ENCODE data around the gene ZNF536. TPM values are rescaled to one million over a fixed set of nuclear protein-coding genes. Genes with fewer than 3 reads are reported as not detected.

Gene ZNF536
- total and polyA plus RNA-seq, 9 of the 15 experiments (the other 6 are each of a cell fraction or from before 2014, with no cell fraction given), result not detected

DNA sequence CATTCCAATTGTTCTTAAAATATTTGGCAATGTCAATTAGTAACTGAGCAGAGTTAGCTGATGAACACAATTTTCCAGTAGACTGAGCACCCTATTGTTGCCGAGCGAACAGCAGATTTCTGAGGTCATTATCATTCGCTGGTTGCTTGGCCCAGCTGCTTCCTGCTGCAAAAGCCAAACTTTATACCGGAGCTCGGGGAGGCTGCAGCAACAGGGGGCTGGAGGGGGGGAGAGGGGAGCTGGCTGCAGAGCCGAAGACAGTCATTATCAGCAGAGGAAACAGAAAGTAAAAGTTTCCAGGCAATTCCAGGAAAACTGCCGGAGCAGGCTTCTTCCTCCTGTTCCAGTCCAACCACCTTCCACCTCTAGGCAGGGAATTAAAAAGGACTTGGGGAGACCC, 77.9 kb downstream of the ZNF536 start:
- no TSS peak for BruUV-seq (replicated peaks)
- CTCF ChIA-PET (ENCODE audit: low intra/inter-chr PET ratio), result no interaction called here

More for the DNA sequence above, 77.9 kb downstream of the ZNF536 start:
- H3K27me3 ChIP-seq (ENCODE audit: control insufficient read depth in 2 of 2, insufficient read depth in 2 of 2, low read length in 2 of 2), result peaks cover 16 to 46% of the 10 kb centered on the region in 2 experiments; a peak in 4 of 5 replicates
- intact Hi-C loops (cut with micrococcal nuclease) (no loop called here), in situ Hi-C loops (cut with MboI) (no loop called here)
- no peaks in the 10 kb centered on the region for H3K79me2 ChIP-seq (ENCODE audit: control insufficient read depth, insufficient read depth, low read length)
- H3K4me3 ChIP-seq, result no peak overlapping the region
- H3K9ac ChIP-seq (ENCODE audit: insufficient read depth in 1 of 2, low read depth in 2 of 2, low read length in 2 of 2), result no peak overlapping the region
- TF ChIP-seq ZMIZ1 (IDR thresholded peaks at IDR 0.05; ENCODE audit: low read depth in 2 of 2, low read length in 2 of 2), result no peak
- TF ChIP-seq ETS2 (tag; IDR thresholded peaks at IDR 0.05; ENCODE audit: borderline replicate concordance, poor library complexity, severe bottlenecking), result no peak
- TF ChIP-seq, protein P1, sequence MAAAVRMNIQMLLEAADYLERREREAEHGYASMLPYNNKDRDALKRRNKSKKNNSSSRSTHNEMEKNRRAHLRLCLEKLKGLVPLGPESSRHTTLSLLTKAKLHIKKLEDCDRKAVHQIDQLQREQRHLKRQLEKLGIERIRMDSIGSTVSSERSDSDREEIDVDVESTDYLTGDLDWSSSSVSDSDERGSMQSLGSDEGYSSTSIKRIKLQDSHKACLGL (CRISPR knock-in tag; IDR thresholded peaks at IDR 0.05; ENCODE audit: borderline replicate concordance, poor library complexity, severe bottlenecking), result no peak
- no peaks in the 10 kb centered on the region for H3K9me1 ChIP-seq (ENCODE audit: control insufficient read depth, insufficient read depth, low read length)
- H3K36me3 ChIP-seq (ENCODE audit: control insufficient read depth, insufficient read depth, low read length), result no peaks in the 10 kb centered on the region
- H3K9me3 ChIP-seq (replicated peaks; ENCODE audit: control insufficient read depth, insufficient read depth, low read depth, low read length), result no peaks in the 10 kb centered on the region
- no peak overlapping the region for H2AFZ ChIP-seq (ENCODE audit: low read depth, low read length)
- POLR2A ChIA-PET, result no interaction called here
- no peak overlapping the region for H3K27ac ChIP-seq (ENCODE audit: extremely low read depth, low read depth, low read length)
- no peaks in the 10 kb centered on the region; a peak in 1 of 5 replicates for H3K4me1 ChIP-seq (replicated peaks in 1 of 2; ENCODE audit: control insufficient read depth in 2 of 2, insufficient read depth in 2 of 2, low read length in 2 of 2)
- no peaks in the 10 kb centered on the region; the same call in 1 of the 2 replicates for H4K20me1 ChIP-seq (replicated peaks; ENCODE audit: control insufficient read depth, insufficient read depth, low read length)
- FAIRE-seq (no peak), DNase-seq (ENCODE audit: extremely low read depth in 1 of 4, low spot score in 3 of 4) (no peak), ATAC-seq (no peak)
- WGBS (ENCODE audit: insufficient coverage, low coverage, missing lambda C conversion rate), result 0% methylated on average over 7 of the region's 7 CpGs
- H3K4me2 ChIP-seq (ENCODE audit: insufficient read depth, low read length), result no peak overlapping the region
